ENCODE measurements around the gene CPSF6. TPM values are rescaled to one million over a fixed set of nuclear protein-coding genes. Genes with fewer than 3 reads are reported as not detected.

CPSF6 gene
- total RNA-seq, 1 experiment from 2014 or later: 124 TPM

GRCh38 chr12:69247268-69248018 lies 8.1 kb downstream of the CPSF6 start (continued):
- no peak for TF ChIP-seq ZNF317 (CRISPR knock-in tag; IDR thresholded peaks at IDR 0.05; ENCODE audit: borderline replicate concordance, low read depth)

GRCh38 chr12:69252033-69252432 lies 12.7 kb downstream of the CPSF6 start:
- TF ChIP-seq GRHL2 (CRISPR knock-in tag; IDR thresholded peaks at IDR 0.05; ENCODE audit: insufficient replicate concordance, severe bottlenecking): no peak
- no peak for TF ChIP-seq ATF2 (CRISPR knock-in tag; IDR thresholded peaks at IDR 0.05; ENCODE audit: borderline replicate concordance, low read depth)
- TF ChIP-seq MYBL2 (CRISPR knock-in tag; IDR thresholded peaks at IDR 0.05): no peak
- TF ChIP-seq TCF7 (CRISPR knock-in tag; IDR thresholded peaks at IDR 0.05; ENCODE audit: low read depth): no peak
- no peak for TF ChIP-seq PRRX2 (CRISPR knock-in tag; IDR thresholded peaks at IDR 0.05)
- TF ChIP-seq MXD4 (CRISPR knock-in tag; IDR thresholded peaks at IDR 0.05; ENCODE audit: borderline replicate concordance): no peak
- no peak for TF ChIP-seq CTCF (IDR thresholded peaks at IDR 0.05)
- no peak for TF ChIP-seq ZNF317 (CRISPR knock-in tag; IDR thresholded peaks at IDR 0.05; ENCODE audit: borderline replicate concordance, low read depth)
- TF ChIP-seq ARID4B (CRISPR knock-in tag; IDR thresholded peaks at IDR 0.05; ENCODE audit: borderline replicate concordance): no peak
- TF ChIP-seq GABPB1 (CRISPR knock-in tag; IDR thresholded peaks at IDR 0.05): no peak
- TF ChIP-seq ZNF425 (CRISPR knock-in tag; conservative IDR thresholded peaks at IDR 0.05): no peak
- no peak for TF ChIP-seq FOXP1 (CRISPR knock-in tag; IDR thresholded peaks at IDR 0.05; ENCODE audit: borderline replicate concordance)
- no peak for TF ChIP-seq SP1 (CRISPR knock-in tag; conservative IDR thresholded peaks at IDR 0.05)
- TF ChIP-seq AFF4 (CRISPR knock-in tag; IDR thresholded peaks at IDR 0.05; ENCODE audit: borderline replicate concordance): no peak
- TF ChIP-seq KAT7 (CRISPR knock-in tag; IDR thresholded peaks at IDR 0.05; ENCODE audit: borderline replicate concordance): no peak
- no peak overlapping the region for H3K4me3 Mint-ChIP-seq
- H3K27ac Mint-ChIP-seq: peak overlapping the region; percentile 26
- peaks cover 42% of the 10 kb centered on the region for H3K4me1 Mint-ChIP-seq
- H3K36me3 Mint-ChIP-seq: peaks cover 40% of the 10 kb centered on the region
- no peak for ATAC-seq
- ChIA-PET POLR2A (no interaction called here), CTCF (interaction anchor here (0.9 to 3.5 kb wide), 3 partner anchors 10 to 94 kb away, joined by 3 to 44 read pairs (median 7); no protein-coding TSS in a partner anchor)
- H3K27me3 Mint-ChIP-seq (ENCODE audit: low read depth): no peaks in the 10 kb centered on the region; the same call in 1 of the 2 replicates
- H3K9me3 Mint-ChIP-seq: peaks cover 12% of the 10 kb centered on the region
- no peak for DNase-seq (ENCODE audit: low spot score)
